GM12892 (cell line): ENCODE measurements around the gene SLC25A28.

Source experiments
- POLR2A ChIP-seq: IDR thresholded peaks from 2 replicates; pipeline ENCODE4 v1.6.1; 2011; ENCODE audit warnings: low read depth, low read length, control low read depth
- POLR2AphosphoS5 ChIP-seq: IDR thresholded peaks from 2 replicates; pipeline ENCODE4 v1.6.1; 2011; ENCODE audit warnings: low read depth, low read length, control low read depth
- TAF1 ChIP-seq: IDR thresholded peaks from 2 replicates; pipeline ENCODE4 v1.6.1; 2011; ENCODE audit warnings: low read depth, mild to moderate bottlenecking, control low read depth, low read length, borderline replicate concordance

- TF ChIP-seq POLR2AphosphoS5: no peak
- no peak for TF ChIP-seq POLR2A
- no peak for TF ChIP-seq TAF1
Observed at GRCh38 chr10:99562631-99563030, 57.6 kb downstream of the SLC25A28 start.
